Activated naive CD4-positive, alpha-beta T cell treated with anti-CD3 and anti-CD28 coated beads, Interleukin-2, amount 50 U/mL, for 24 hours (primary cell): ENCODE results near the gene AXIN1.

Experiments
- H3K27ac Mint-ChIP-seq: one replicate; pipeline ENCODE4 v1.8.0; 2021; ENCODE audit warnings: mild to moderate bottlenecking, mixed read lengths
- H3K27me3 Mint-ChIP-seq: one replicate; pipeline ENCODE4 v1.8.0; 2021; ENCODE audit warnings: mixed read lengths
- H3K36me3 Mint-ChIP-seq: one replicate; pipeline ENCODE4 v1.8.0; 2021; ENCODE audit warnings: mixed read lengths
- H3K4me1 Mint-ChIP-seq: one replicate; pipeline ENCODE4 v1.8.0; 2021; ENCODE audit warnings: mixed read lengths
- H3K4me3 Mint-ChIP-seq: one replicate; pipeline ENCODE4 v1.8.0; 2021; ENCODE audit warnings: mild to moderate bottlenecking, mixed read lengths
- H3K9me3 Mint-ChIP-seq: one replicate; pipeline ENCODE4 v1.8.0; 2021; ENCODE audit warnings: mixed read lengths

Gene AXIN1

GRCh38 chr16:374616-374926 lies 22.0 kb upstream of the AXIN1 start:
- Mint-ChIP-seq H3K27me3 (no peaks in the 10 kb centered on the region), H3K4me3 (no peak overlapping the region)

GRCh38 chr16:373848-374615 lies 21.5 kb upstream of the AXIN1 start:
- Mint-ChIP-seq H3K36me3 (no peaks in the 10 kb centered on the region), H3K27ac (no peak overlapping the region), H3K27me3 (no peaks in the 10 kb centered on the region), H3K4me1 (peaks cover 22% of the 10 kb centered on the region), H3K4me3 (no peak overlapping the region), H3K9me3 (no peaks in the 10 kb centered on the region)

More at GRCh38 chr16:374616-374926, 22.0 kb upstream of the AXIN1 start:
- Mint-ChIP-seq H3K27ac (no peak overlapping the region), H3K36me3 (no peaks in the 10 kb centered on the region), H3K4me1 (peaks cover 20% of the 10 kb centered on the region), H3K9me3 (no peaks in the 10 kb centered on the region)

GRCh38 chr16:373020-373598 lies 20.6 kb upstream of the AXIN1 start:
- Mint-ChIP-seq H3K27me3 (no peaks in the 10 kb centered on the region), H3K4me1 (peaks cover 21% of the 10 kb centered on the region), H3K4me3 (no peak overlapping the region), H3K27ac (no peak overlapping the region), H3K36me3 (no peaks in the 10 kb centered on the region), H3K9me3 (no peaks in the 10 kb centered on the region)

- no peak overlapping the region for H3K4me3 Mint-ChIP-seq
- H3K27ac Mint-ChIP-seq = no peak overlapping the region
- no peaks in the 10 kb centered on the region for H3K27me3 Mint-ChIP-seq
- H3K9me3 Mint-ChIP-seq = no peaks in the 10 kb centered on the region
- no peaks in the 10 kb centered on the region for H3K36me3 Mint-ChIP-seq
- peaks cover 21% of the 10 kb centered on the region for H3K4me1 Mint-ChIP-seq
Measured at GRCh38 chr16:372302-372983, 19.9 kb upstream of the AXIN1 start.

- Mint-ChIP-seq H3K4me1 (peaks cover 21% of the 10 kb centered on the region), H3K9me3 (no peaks in the 10 kb centered on the region), H3K36me3 (no peaks in the 10 kb centered on the region), H3K27me3 (no peaks in the 10 kb centered on the region), H3K4me3 (no peak overlapping the region), H3K27ac (no peak overlapping the region)
Measured at GRCh38 chr16:371515-372301, 19.2 kb upstream of the AXIN1 start.

GRCh38 chr16:370979-371514 lies 18.5 kb upstream of the AXIN1 start:
- H3K36me3 Mint-ChIP-seq = no peaks in the 10 kb centered on the region
- H3K27me3 Mint-ChIP-seq = no peaks in the 10 kb centered on the region
- H3K9me3 Mint-ChIP-seq = no peaks in the 10 kb centered on the region
- peak overlapping the region; percentile 94 for H3K27ac Mint-ChIP-seq
- peak overlapping the region; percentile 84 for H3K4me3 Mint-ChIP-seq
- H3K4me1 Mint-ChIP-seq = peaks cover 21% of the 10 kb centered on the region

- peak within 1 kb of the TSS; percentile 94 for H3K27ac Mint-ChIP-seq
- H3K4me1 Mint-ChIP-seq = peaks cover 21% of the 10 kb centered on the region
- peak within 1 kb of the TSS; percentile 84 for H3K4me3 Mint-ChIP-seq
- no peaks in the 10 kb centered on the region for H3K36me3 Mint-ChIP-seq
- H3K9me3 Mint-ChIP-seq = no peaks in the 10 kb centered on the region
- no peaks in the 10 kb centered on the region for H3K27me3 Mint-ChIP-seq
Measured at GRCh38 chr16:370443-370842, 17.9 kb upstream of the AXIN1 start, which contains the start of gene MRPL28. MRPL28 (minus strand) TSS chr16:370538; CDS start chr16:370218, 320 bp downstream.

GRCh38 chr16:369866-370436 lies 17.4 kb upstream of the AXIN1 start:
- no peaks in the 10 kb centered on the region for H3K9me3 Mint-ChIP-seq
- H3K36me3 Mint-ChIP-seq = no peaks in the 10 kb centered on the region

GRCh38 chr16:369275-369865 lies 16.8 kb upstream of the AXIN1 start:
- Mint-ChIP-seq H3K36me3 (no peaks in the 10 kb centered on the region), H3K27me3 (no peaks in the 10 kb centered on the region), H3K4me1 (peaks cover 21% of the 10 kb centered on the region), H3K4me3 (peak overlapping the region; percentile 63), H3K27ac (no peak overlapping the region), H3K9me3 (no peaks in the 10 kb centered on the region)

More at GRCh38 chr16:369866-370436, 17.4 kb upstream of the AXIN1 start:
- H3K27me3 Mint-ChIP-seq = no peaks in the 10 kb centered on the region
- H3K27ac Mint-ChIP-seq = no peak overlapping the region
- H3K4me1 Mint-ChIP-seq = peaks cover 21% of the 10 kb centered on the region
- peak overlapping the region; percentile 84 for H3K4me3 Mint-ChIP-seq

GRCh38 chr16:368388-369158 lies 16.1 kb upstream of the AXIN1 start:
- H3K4me3 Mint-ChIP-seq = no peak overlapping the region
- H3K27ac Mint-ChIP-seq = no peak overlapping the region
- no peaks in the 10 kb centered on the region for H3K36me3 Mint-ChIP-seq
- peaks cover 21% of the 10 kb centered on the region for H3K4me1 Mint-ChIP-seq
- no peaks in the 10 kb centered on the region for H3K9me3 Mint-ChIP-seq
- no peaks in the 10 kb centered on the region for H3K27me3 Mint-ChIP-seq

GRCh38 chr16:367333-367903 lies 14.9 kb upstream of the AXIN1 start:
- no peaks in the 10 kb centered on the region for H3K27me3 Mint-ChIP-seq
- no peak overlapping the region for H3K27ac Mint-ChIP-seq
- H3K9me3 Mint-ChIP-seq = no peaks in the 10 kb centered on the region
- H3K36me3 Mint-ChIP-seq = no peaks in the 10 kb centered on the region
- H3K4me3 Mint-ChIP-seq = no peak overlapping the region
- peaks cover 21% of the 10 kb centered on the region for H3K4me1 Mint-ChIP-seq

GRCh38 chr16:366476-366875 lies 14.0 kb upstream of the AXIN1 start:
- Mint-ChIP-seq H3K9me3 (no peaks in the 10 kb centered on the region), H3K4me1 (peaks cover 22% of the 10 kb centered on the region), H3K4me3 (no peak overlapping the region), H3K27me3 (no peaks in the 10 kb centered on the region), H3K36me3 (no peaks in the 10 kb centered on the region), H3K27ac (no peak overlapping the region)

- H3K9me3 Mint-ChIP-seq = no peaks in the 10 kb centered on the region
- no peaks in the 10 kb centered on the region for H3K27me3 Mint-ChIP-seq
- H3K27ac Mint-ChIP-seq = no peak overlapping the region
- peaks cover 14% of the 10 kb centered on the region for H3K4me1 Mint-ChIP-seq
- no peak overlapping the region for H3K4me3 Mint-ChIP-seq
- H3K36me3 Mint-ChIP-seq = no peaks in the 10 kb centered on the region
Measured at GRCh38 chr16:364595-365491, 12.3 kb upstream of the AXIN1 start.
